CD14-positive monocyte (primary cell): Measurements from ENCODE around the gene SSTR3. TPM values are rescaled to one million over a fixed set of nuclear protein-coding genes. Genes with fewer than 3 reads are reported as not detected.

Source experiments
- DNase-seq, 3 donors: peaks; one replicate each; pipeline ENCODE4 v3.0.0-alpha.2; 2011 to 2022
- H2AFZ ChIP-seq: 2 replicates; pipeline ENCODE4 v1.6.0; 2012; ENCODE audit warnings: mild to moderate bottlenecking, low read depth, low read length, inconsistent platforms; ENCODE audit not compliant: insufficient read depth, poor library complexity, severe bottlenecking
- H3K27ac ChIP-seq, 2 donors: 1 replicate in 1 of 2; 2 replicates in 1 of 2; pipeline ENCODE4 v1.5.1; 2012 to 2013; ENCODE audit warnings: low read length in 2 of 2, control low read depth in 1 of 2, inconsistent platforms in 1 of 2, low read depth in 1 of 2, mild to moderate bottlenecking in 1 of 2
- H3K27me3 ChIP-seq, 2 donors: one replicate each; pipeline versions ENCODE4 v1.6.0 to v1.6.1; 2011 to 2013; ENCODE audit warnings: low read length in 2 of 2; ENCODE audit not compliant: control insufficient read depth in 2 of 2, insufficient read depth in 2 of 2
- H3K36me3 ChIP-seq, 2 donors: replicated peaks in 1 of 2; 1 replicate in 1 of 2; 2 replicates in 1 of 2; pipeline versions ENCODE4 v1.5.1 to v1.6.1; 2012 to 2013; ENCODE audit warnings: low read length in 2 of 2, control low read depth in 1 of 2, inconsistent platforms in 1 of 2, mild to moderate bottlenecking in 1 of 2; ENCODE audit not compliant: insufficient read depth in 2 of 2, control insufficient read depth in 1 of 2
- H3K4me1 ChIP-seq, 2 donors: 1 replicate in 1 of 2; 2 replicates in 1 of 2; pipeline versions ENCODE4 v1.5.1 to v1.6.1; 2012 to 2013; ENCODE audit warnings: low read length in 2 of 2, control low read depth in 1 of 2, inconsistent platforms in 1 of 2, mild to moderate bottlenecking in 1 of 2, moderate library complexity in 1 of 2; ENCODE audit not compliant: insufficient read depth in 2 of 2, control insufficient read depth in 1 of 2
- H3K4me2 ChIP-seq: replicated peaks from 2 replicates; pipeline ENCODE3; 2012; ENCODE audit warnings: low read length, moderate library complexity, mild to moderate bottlenecking; ENCODE audit not compliant: poor library complexity, severe bottlenecking; ENCODE audit errors: extremely low read depth
- H3K4me3 ChIP-seq, 3 experiments: fragments of 200-600 bp in 1 of 3; sonication (generic) in 1 of 3; replicated peaks in 1 of 3; 1 replicate in 2 of 3; 2 replicates in 1 of 3; pipeline ENCODE4 v1.5.1; 2011 to 2013; ENCODE audit warnings: low read length in 3 of 3, mild to moderate bottlenecking in 3 of 3, control low read depth in 2 of 3, low read depth in 2 of 3, inconsistent platforms in 1 of 3, moderate library complexity in 1 of 3
- H3K79me2 ChIP-seq: 2 replicates; pipeline ENCODE4 v1.6.0; 2012; ENCODE audit warnings: mild to moderate bottlenecking, control low read depth, inconsistent platforms, low read length, moderate library complexity; ENCODE audit not compliant: insufficient read depth
- H3K9ac ChIP-seq: 2 replicates; pipeline ENCODE4 v1.6.0; 2017; ENCODE audit warnings: low read length, mild to moderate bottlenecking; ENCODE audit not compliant: insufficient read depth, poor library complexity, severe bottlenecking
- H3K9me3 ChIP-seq, 2 donors: replicated peaks in 1 of 2; 1 replicate in 1 of 2; 2 replicates in 1 of 2; pipeline versions ENCODE4 v1.5.1 to v1.6.1; 2012 to 2013; ENCODE audit warnings: low read length in 2 of 2, control low read depth in 1 of 2; ENCODE audit not compliant: control insufficient read depth in 1 of 2, insufficient read depth in 1 of 2
- H4K20me1 ChIP-seq: 2 replicates; pipeline ENCODE4 v1.6.0; 2012; ENCODE audit warnings: mild to moderate bottlenecking, low read length, control low read depth, moderate library complexity; ENCODE audit not compliant: insufficient read depth
- H3K27ac Mint-ChIP-seq, 7 donors: one replicate each; pipeline ENCODE4 v1.8.0; 2020; ENCODE audit warnings: mild to moderate bottlenecking in 7 of 7, mixed read lengths in 7 of 7, moderate library complexity in 6 of 7, inconsistent platforms in 2 of 7
- H3K27me3 Mint-ChIP-seq, 3 donors: one replicate each; pipeline ENCODE4 v1.8.0; 2021 to 2022; ENCODE audit warnings: low read depth in 3 of 3, mild to moderate bottlenecking in 3 of 3, mixed read lengths in 3 of 3, moderate library complexity in 3 of 3, inconsistent platforms in 1 of 3
- H3K36me3 Mint-ChIP-seq, 2 donors: one replicate each; pipeline ENCODE4 v1.8.0; 2020; ENCODE audit warnings: mixed read lengths in 2 of 2, inconsistent platforms in 1 of 2, mild to moderate bottlenecking in 1 of 2
- H3K4me1 Mint-ChIP-seq: one replicate; pipeline ENCODE4 v1.8.0; 2020; ENCODE audit warnings: mild to moderate bottlenecking, mixed read lengths
- H3K4me3 Mint-ChIP-seq, 2 donors: one replicate each; pipeline ENCODE4 v1.8.0; 2020; ENCODE audit warnings: mild to moderate bottlenecking in 2 of 2, mixed read lengths in 2 of 2, moderate library complexity in 1 of 2
- H3K9me3 Mint-ChIP-seq, 7 donors: one replicate each; pipeline ENCODE4 v1.8.0; 2020 to 2022; ENCODE audit warnings: mixed read lengths in 7 of 7, mild to moderate bottlenecking in 6 of 7, moderate library complexity in 6 of 7, inconsistent platforms in 2 of 7
- CTCF ChIP-seq: fragments of 200-600 bp; IDR thresholded peaks from one replicate; pipeline ENCODE4 v1.8.0; 2022; ENCODE audit warnings: antibody characterized with exemption, mild to moderate bottlenecking
- WGBS: methylation state at CpG from one replicate; pipeline ENCODE4 v1.1.5; 2013; ENCODE audit warnings: missing lambda C conversion rate; ENCODE audit not compliant: insufficient coverage; 5-methylcytosine and 5-hydroxymethylcytosine counted together
- intact Hi-C, 2 donors: fragments of 100-400 bp; cut with micrococcal nuclease; formaldehyde crosslinking; loops; one replicate each; pipeline versions ENCODE4 v1.15.0 to v1.15.1; 2023
- polyA plus RNA-seq, 3 donors: library from polyadenylated mRNA; depleted of rRNA in 1 of 3; unstranded in 2 of 3; stranded (reverse) in 1 of 3; fragments of 300-500 nt in 2 of 3; fragments of >200 nt in 1 of 3; fragmentation: Illumina TruSeq in 2 of 3; gene quantifications; 1 replicate in 2 of 3; 2 replicates in 1 of 3; pipeline ENCODE4 v1.2.3, GENCODE V29; 2012 to 2021

SSTR3 gene
- polyA plus RNA-seq, 3 donors: 0.04 TPM; not detected in 2

GRCh38 chr22:37230673-37231405 is 18.6 kb upstream of the SSTR3 start:
- H3K27me3 ChIP-seq: no peaks in the 10 kb centered on the region
- no peaks in the 10 kb centered on the region for H3K9me3 ChIP-seq
- Mint-ChIP-seq H3K27ac (peak overlapping the region; percentile 91 to 99 (median 97)), H3K9me3 (no peaks in the 10 kb centered on the region), H3K36me3 (peaks cover 67 to 87% of the 10 kb centered on the region in 2 donors), H3K4me1 (peaks cover 86% of the 10 kb centered on the region), H3K27me3 (peaks cover 0 to 3% (median 0%) of the 10 kb centered on the region in 3 donors), H3K4me3 (no peak overlapping the region)
- TF ChIP-seq CTCF: no peak
- DNase-seq: no peak
- 85% methylated on average over 9 of the region's 14 CpGs for WGBS
- peak overlapping the region; percentile 41 for H3K9ac ChIP-seq
- H3K36me3 ChIP-seq: peaks cover 58 to 72% of the 10 kb centered on the region in 2 donors
- peaks cover 84% of the 10 kb centered on the region for H3K79me2 ChIP-seq
- H3K27ac ChIP-seq: peak overlapping the region; percentile 90 to 100
- no peak overlapping the region for H3K4me3 ChIP-seq
- H2AFZ ChIP-seq: no peak overlapping the region
- peaks cover 73% of the 10 kb centered on the region for H4K20me1 ChIP-seq
- H3K4me1 ChIP-seq: peaks cover 74 to 91% of the 10 kb centered on the region in 2 donors
- peak overlapping the region; percentile 10 for H3K4me2 ChIP-seq
- intact Hi-C loops: loop anchor here in 1 of 2 donors (1.0 kb wide), 1 partner anchor 11 kb away; no protein-coding TSS in a partner anchor

GRCh38 chr22:37229805-37230672 is 17.8 kb upstream of the SSTR3 start:
- Histone ChIP-seq H3K4me1 (peaks cover 72 to 91% of the 10 kb centered on the region in 2 donors), H3K9me3 (no peaks in the 10 kb centered on the region), H3K9ac (peak overlapping the region; percentile 83), H3K4me3 (peak overlapping the region in 1 of 3 experiments; percentile 52), H3K27ac (peak overlapping the region; percentile 90 to 100), H3K27me3 (no peaks in the 10 kb centered on the region), H4K20me1 (peaks cover 73% of the 10 kb centered on the region), H3K36me3 (peaks cover 60 to 72% of the 10 kb centered on the region in 2 donors), H3K4me2 (peak overlapping the region; percentile 43), H2AFZ (no peak overlapping the region), H3K79me2 (peaks cover 80% of the 10 kb centered on the region)
- TF ChIP-seq CTCF: no peak
- DNase-seq: peak; percentile 91 to 94 (median 94)
- intact Hi-C loops: loop anchor here in 1 of 2 donors (1.0 kb wide), 1 partner anchor 12 kb away; no protein-coding TSS in a partner anchor
- peaks cover 0 to 3% (median 0%) of the 10 kb centered on the region in 3 donors for H3K27me3 Mint-ChIP-seq
- peak overlapping the region; percentile 96 to 99 (median 97) for H3K27ac Mint-ChIP-seq
- peaks cover 86% of the 10 kb centered on the region for H3K4me1 Mint-ChIP-seq
- peak overlapping the region; percentile 55 to 80 for H3K4me3 Mint-ChIP-seq
- no peaks in the 10 kb centered on the region for H3K9me3 Mint-ChIP-seq
- WGBS: 0% methylated on average over 3 of the region's 8 CpGs
- peaks cover 67 to 87% of the 10 kb centered on the region in 2 donors for H3K36me3 Mint-ChIP-seq
